IMR-90 (cell line): ENCODE results near the gene TLCD2. TPM values are rescaled to one million over a fixed set of nuclear protein-coding genes. Genes with fewer than 3 reads are reported as not detected.

Experiments
- CTCF ChIP-seq: conservative IDR thresholded peaks from 2 replicates; pipeline ENCODE4 v1.5.1; 2012; ENCODE audit warnings: mild to moderate bottlenecking, low read depth, low read length, improper control_type of control experiment
- polyA plus RNA-seq, 3 experiments: library from polyadenylated mRNA; depleted of rRNA; stranded (reverse); fragments of >200 nt; gene quantifications; 2 replicates each; pipeline ENCODE4 v1.2.3, GENCODE V29; 2012; ENCODE audit warnings: low replicate concordance in 1 of 3
- total RNA-seq: library from RNA; depleted of rRNA; stranded (reverse); fragments of >200 nt; gene quantifications from 2 replicates; pipeline ENCODE4 v1.2.3, GENCODE V29; 2012

The TLCD2 gene
- total and polyA plus RNA-seq, 2 of the 4 experiments (the other 2 are of a cell fraction) = 0.72 to 1.2 TPM

GRCh38 chr17:1714980-1715802 lies 5.0 kb upstream of the TLCD2 start (continued):
- no peak for TF ChIP-seq CTCF
